T47D (cell line): Measurements from ENCODE around the gene ASCL2.
"Not testable (repeated sequence)": the region's sequence is repeated elsewhere in the genome, so short reads cannot be mapped to it uniquely, and the experiment has no call there.

Experiments
- DNase-seq, 2 experiments: peaks; one replicate each; pipeline versions ENCODE4 v3.0.0 to v3.0.0-alpha.2; 2011 to 2012; ENCODE audit warnings: low read depth in 1 of 2, low spot score in 1 of 2
- JUND ChIP-seq: IDR thresholded peaks from 2 replicates; pipeline ENCODE4 v1.6.1; 2012; ENCODE audit warnings: low read depth
- in situ Hi-C: cut with HindIII; loops from 2 replicates; pipeline ENCODE4 v1.10.0; 2016; ENCODE audit warnings: low sequenced_read_pairs, low pct_unique_long_range_greater_than_20kb

The ASCL2 gene

GRCh38 chr11:2287091-2287490 lies 16.7 kb upstream of the ASCL2 start:
- TF ChIP-seq JUND, result no peak
- in situ Hi-C loops, result no loop called here
- no peak for DNase-seq

- in situ Hi-C loops, result not testable (repeated sequence)
Observed at GRCh38 chr11:2286350-2286749, 16.0 kb upstream of the ASCL2 start.

GRCh38 chr11:2280208-2280607 lies 9.8 kb upstream of the ASCL2 start:
- TF ChIP-seq JUND, result no peak
- in situ Hi-C loops, result no loop called here
- DNase-seq, result no peak

More at GRCh38 chr11:2286350-2286749, 16.0 kb upstream of the ASCL2 start:
- not testable (repeated sequence) for DNase-seq

DNA sequence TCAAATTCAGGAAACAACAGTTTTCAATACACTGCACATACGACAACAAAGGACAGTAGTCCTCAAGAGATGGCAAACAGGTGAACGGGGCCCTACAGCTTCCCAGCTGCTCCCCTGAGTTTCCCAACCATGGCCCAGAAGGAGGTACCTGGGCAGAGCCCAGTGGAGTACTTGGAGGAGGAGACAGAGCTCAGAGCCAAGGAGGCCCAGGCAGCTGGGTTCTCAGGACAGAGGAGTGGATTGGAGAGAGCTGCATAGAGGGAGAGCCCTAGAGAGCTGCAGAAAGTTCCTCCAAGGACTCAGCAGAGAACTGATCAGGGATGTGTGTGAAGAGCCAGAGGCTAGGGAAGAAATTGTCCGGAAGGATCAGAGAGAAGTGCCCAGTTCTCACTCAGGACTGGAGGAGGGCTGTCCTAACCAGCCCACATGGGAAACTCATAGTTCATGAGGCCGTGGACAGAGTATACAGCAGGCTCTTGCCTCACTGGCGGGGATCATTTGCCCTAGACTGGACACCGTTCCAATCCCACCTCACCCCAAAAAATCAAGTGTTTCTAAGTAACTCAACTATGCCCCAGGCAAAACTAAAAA lies 7.6 kb upstream of the ASCL2 start:
- no peak for TF ChIP-seq JUND
- DNase-seq, result no peak
- in situ Hi-C loops, result no loop called here

DNA sequence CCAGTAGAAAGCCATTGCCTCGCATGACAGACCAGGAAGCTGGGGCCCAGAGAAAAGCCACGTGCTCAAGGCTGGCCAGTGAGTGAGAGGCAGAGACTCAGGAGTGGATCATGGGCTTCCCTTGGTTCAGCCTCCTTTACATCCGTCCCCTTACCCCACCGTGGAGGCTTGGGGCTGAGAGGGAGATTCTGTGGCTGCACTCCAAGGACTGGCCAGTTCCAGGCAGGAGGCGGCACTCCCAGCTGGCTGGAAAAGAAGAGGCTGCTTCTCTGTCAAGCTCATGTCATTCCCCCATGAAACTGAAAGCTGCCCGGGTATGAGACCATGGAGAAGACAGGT lies 6.6 kb upstream of the ASCL2 start:
- no peak for TF ChIP-seq JUND
- DNase-seq, result no peak
- in situ Hi-C loops, result no loop called here

DNA sequence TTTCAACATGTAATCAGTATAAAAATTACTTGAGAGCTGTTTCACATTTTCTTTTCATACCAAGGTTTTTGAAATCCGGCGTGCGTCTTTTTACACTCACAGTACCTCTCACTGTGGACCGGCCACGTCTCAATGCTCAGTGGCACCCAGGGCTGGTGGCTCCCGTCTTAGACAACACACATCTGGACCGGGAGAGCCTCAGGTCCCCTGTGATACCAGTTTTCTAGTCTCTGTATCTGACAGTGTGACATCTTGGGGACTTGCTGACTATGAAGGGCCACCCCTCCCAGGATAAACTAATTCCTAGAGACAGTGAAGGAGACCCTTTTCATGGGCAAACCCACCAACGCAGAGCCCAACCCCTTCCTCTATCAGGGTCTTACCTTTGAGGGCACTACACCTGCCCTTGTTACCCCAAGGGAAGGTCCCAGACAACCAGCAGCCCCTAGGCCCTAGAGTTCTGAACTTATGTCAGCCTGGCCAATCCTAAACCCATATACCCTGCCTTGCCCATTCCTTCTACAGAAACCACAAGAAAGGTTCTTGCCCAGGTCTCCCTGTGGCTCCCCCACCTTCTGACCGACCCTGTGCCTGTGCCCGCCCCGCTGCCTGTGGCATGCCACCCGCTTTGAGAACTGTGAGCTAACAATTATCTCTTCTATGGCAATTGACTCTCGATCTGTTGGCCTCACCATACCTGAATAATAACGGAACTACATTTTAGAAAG lies 6.1 kb upstream of the ASCL2 start:
- TF ChIP-seq JUND, result no peak
- in situ Hi-C loops, result no loop called here
- DNase-seq, result no peak

DNA sequence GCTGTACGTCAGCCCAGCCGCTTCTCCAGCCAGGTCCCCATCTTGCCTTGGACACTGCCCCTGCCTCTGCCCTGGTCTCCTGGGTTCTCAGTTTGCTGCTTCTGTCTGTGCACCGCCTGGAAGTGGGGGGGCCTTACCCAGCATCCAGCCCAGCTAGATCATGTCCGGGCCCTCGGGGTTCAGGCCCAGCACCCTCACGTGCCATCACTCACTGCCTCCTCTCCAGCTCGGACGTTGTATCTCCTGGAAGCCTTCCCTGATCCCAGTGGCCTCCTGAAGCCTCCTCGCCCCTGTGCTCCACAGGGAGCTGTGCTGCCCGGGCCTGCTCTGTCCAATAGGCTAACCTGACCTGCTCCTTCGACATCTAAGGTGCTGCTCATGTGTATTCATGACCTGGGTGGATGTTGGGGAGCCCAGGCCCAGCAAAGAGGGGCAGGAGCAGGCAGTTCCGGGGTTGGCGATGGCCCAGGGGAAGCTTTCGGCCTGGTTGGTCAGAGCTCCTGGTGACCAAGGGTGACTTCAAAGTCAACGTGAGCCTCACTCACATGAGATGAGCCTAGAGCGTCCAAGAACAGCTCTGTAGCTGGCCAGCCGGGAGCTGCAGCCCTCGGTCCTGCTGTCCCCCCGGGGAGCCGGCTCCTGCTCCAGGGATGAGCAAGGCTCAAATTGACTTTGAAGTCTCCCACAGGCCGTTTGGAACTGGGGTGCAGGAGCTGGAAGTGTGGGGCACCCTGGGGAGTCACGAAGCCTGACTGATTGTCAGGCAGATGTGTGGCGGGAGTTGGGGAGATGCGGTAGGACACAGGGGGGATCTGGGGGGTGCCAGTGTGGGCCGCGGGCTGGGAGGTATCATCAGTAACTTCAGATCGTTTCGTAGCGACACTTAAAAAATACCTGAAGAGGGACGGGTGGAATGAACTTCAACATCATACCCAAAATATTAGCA lies 5.2 kb upstream of the ASCL2 start:
- DNase-seq, result no peak
- in situ Hi-C loops, result no loop called here
- TF ChIP-seq JUND, result no peak

GRCh38 chr11:2273771-2274170 lies 3.4 kb upstream of the ASCL2 start:
- no peak for TF ChIP-seq JUND
- DNase-seq, result no peak
- in situ Hi-C loops, result no loop called here

DNA sequence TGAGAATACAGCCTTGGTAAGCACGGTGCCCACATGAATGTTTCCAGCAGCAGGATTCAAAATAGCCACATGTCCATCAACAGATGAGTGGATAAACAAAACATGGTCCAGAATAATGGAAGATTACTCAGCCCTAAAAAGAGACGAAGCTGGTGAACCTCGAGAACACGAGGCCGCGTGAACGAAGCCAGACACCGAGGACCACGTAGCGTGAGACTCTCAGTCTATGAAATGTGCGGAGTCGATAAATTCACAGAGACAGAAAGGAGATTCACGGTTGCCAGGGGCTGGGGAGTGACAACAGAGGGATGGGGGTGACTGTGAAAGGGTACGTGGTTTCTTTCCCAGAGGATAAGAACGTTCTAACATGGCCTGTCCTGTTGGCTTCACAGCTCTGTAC lies 2.9 kb upstream of the ASCL2 start:
- no peak for DNase-seq
- in situ Hi-C loops, result no loop called here
- no peak for TF ChIP-seq JUND

- no peak for DNase-seq
- in situ Hi-C loops, result no loop called here
- no peak for TF ChIP-seq JUND
Observed at GRCh38 chr11:2272946-2273280, 2.5 kb upstream of the ASCL2 start.

DNA sequence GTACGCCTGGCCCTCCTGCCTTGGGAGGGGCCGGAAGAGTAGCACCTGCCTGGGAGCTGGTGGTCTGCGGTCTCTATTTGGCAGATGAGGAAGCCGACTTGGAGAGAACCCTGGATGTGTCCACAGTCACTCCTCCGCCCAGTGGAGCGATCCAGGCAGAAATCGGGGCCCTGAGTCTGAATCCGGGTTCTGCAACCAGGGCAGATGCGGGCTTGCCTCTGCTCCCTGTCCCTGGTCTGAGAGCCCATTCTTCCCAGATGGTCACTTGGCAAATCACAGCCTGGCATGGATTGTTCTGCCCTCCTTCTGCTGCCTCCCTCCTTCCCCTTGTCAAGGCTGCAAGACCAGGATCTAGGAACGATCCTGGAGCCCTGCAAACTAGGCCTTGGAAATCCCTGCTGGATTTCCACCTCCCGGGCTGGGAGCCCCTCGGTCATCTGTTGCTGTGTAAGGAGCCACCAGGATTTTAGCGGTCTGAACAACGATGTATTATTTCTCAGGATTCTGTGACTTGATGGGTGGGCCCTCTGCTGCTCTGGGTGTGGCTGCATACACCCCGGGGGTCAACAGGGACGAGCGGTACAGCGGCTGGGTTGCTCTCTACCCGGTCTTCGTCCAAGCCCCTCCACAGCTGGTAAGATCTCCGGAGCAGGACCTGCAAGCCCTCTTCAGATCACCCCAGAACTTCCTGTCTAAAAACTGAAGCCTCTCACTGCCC lies 2.0 kb upstream of the ASCL2 start:
- in situ Hi-C loops, result no loop called here
- DNase-seq, result no peak
- no peak for TF ChIP-seq JUND

DNA sequence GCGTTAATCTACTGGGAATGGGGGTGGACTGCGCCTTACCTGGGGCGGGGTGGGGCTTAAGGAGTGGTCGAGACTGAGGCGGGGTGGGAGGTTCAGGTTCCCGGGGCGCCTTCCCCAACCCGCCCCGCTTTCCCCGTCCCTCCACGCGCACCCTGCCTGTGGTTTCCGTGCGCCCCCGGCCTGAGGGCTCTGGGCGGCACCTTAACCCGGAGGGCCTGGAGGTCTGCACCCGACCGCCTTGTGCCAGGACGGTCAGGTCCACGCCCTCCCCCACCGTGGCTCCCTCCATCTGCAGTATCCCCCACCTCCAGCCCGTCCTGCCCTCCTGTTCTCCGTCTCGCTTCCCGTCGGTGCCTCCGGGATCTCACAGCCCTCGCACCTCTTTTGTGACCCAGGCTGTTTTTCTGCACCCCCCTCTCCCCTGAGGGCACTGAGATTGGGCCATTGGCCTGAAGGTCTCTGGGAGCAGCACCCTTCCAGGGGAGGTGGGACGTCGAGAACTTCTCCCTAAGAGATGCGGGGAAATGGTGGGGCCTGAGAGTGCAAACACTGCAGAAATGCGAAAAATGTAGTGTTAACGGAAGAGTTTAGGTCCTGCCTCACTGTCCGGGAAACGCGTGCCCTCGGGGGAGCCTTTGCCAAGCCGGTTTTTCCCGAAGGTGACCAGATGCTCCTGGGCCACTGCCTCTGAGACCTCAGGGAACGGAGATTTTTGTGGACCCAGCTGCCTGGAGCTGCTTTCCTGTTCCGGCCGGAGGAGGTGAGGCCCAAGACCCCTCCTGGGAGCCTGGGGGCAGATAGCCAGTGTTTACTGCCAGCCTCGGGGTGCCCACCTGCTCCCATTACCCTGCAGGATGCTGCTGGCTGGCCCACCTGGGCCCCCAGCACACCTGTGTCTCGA lies 1.2 kb upstream of the ASCL2 start:
- in situ Hi-C loops, result no loop called here
- TF ChIP-seq JUND, result no peak
- peak in 1 of 2 experiments; percentile 59 for DNase-seq

- in situ Hi-C loops, result no loop called here
- DNase-seq, result peak; percentile 67 to 85
- no peak for TF ChIP-seq JUND
Observed at GRCh38 chr11:2271077-2271326, 614 bp upstream of the ASCL2 start.
